B cell (primary cell): Measurements from ENCODE around the gene LAIR1. TPM values are rescaled to one million over a fixed set of nuclear protein-coding genes. Genes with fewer than 3 reads are reported as not detected.

Experiments
- ATAC-seq: fragments of 200-7000 bp; cut with Tn5 transposase; one replicate; pipeline ENCODE4 v1.10.0; 2021; ENCODE audit warnings: low read depth, mild to moderate bottlenecking, moderate number of reproducible peaks, moderate library complexity
- CTCF ChIA-PET: fragments of 350-600 bp; sonication (Branson Sonifier 250); formaldehyde crosslinking; loops from one replicate; lab custom pipeline; 2021; ENCODE audit warnings: antibody characterized with exemption, inconsistent platforms; lab: Charles Lee
- POLR2A ChIA-PET: fragments of 350-600 bp; sonication (Branson Sonifier 250); formaldehyde crosslinking; loops from one replicate; lab custom pipeline; 2021; ENCODE audit warnings: antibody characterized with exemption; lab: Charles Lee
- DNase-seq: peaks from one replicate; pipeline ENCODE4 v3.0.0; 2013
- H2AFZ ChIP-seq: 2 replicates; pipeline ENCODE4 v1.6.1; 2012; ENCODE audit warnings: mild to moderate bottlenecking, low read depth, low read length; ENCODE audit not compliant: insufficient read depth, poor library complexity, severe bottlenecking
- H3K27ac ChIP-seq, 2 donors: 1 replicate in 1 of 2; 2 replicates in 1 of 2; pipeline ENCODE4 v1.5.1; 2012 to 2013; ENCODE audit warnings: low read length in 2 of 2, mild to moderate bottlenecking in 2 of 2, moderate library complexity in 1 of 2
- H3K27me3 ChIP-seq, 4 experiments: fragments of 200-600 bp in 1 of 4; sonication (generic) in 1 of 4; replicated peaks in 1 of 4; 1 replicate in 2 of 4; 2 replicates in 2 of 4; pipeline versions ENCODE4 v1.6.1 to v1.7.0; 2013 to 2016; ENCODE audit warnings: low read length in 3 of 4, mild to moderate bottlenecking in 2 of 4, mixed read lengths in 1 of 4, moderate library complexity in 1 of 4; ENCODE audit not compliant: insufficient read depth in 4 of 4, control insufficient read depth in 3 of 4; ENCODE audit errors: control extremely low read depth in 1 of 4
- H3K36me3 ChIP-seq, 2 experiments: replicated peaks in 1 of 2; 1 replicate in 1 of 2; 2 replicates in 1 of 2; pipeline versions ENCODE4 v1.6.1 to v1.7.1; 2013; ENCODE audit warnings: low read length in 1 of 2; ENCODE audit not compliant: insufficient read depth in 2 of 2, control insufficient read depth in 1 of 2; ENCODE audit errors: control extremely low read depth in 1 of 2, extremely low read depth in 1 of 2
- H3K4me1 ChIP-seq, 2 donors: fragments of 200-600 bp in 1 of 2; sonication (generic) in 1 of 2; 1 replicate in 1 of 2; 2 replicates in 1 of 2; pipeline versions ENCODE4 v1.5.1 to v1.6.1; 2013 to 2017; ENCODE audit warnings: low read length in 2 of 2; ENCODE audit not compliant: control insufficient read depth in 2 of 2, insufficient read depth in 2 of 2
- H3K4me2 ChIP-seq: replicated peaks from 2 replicates; pipeline ENCODE3; 2012; ENCODE audit warnings: mild to moderate bottlenecking, low read depth, low read length; ENCODE audit not compliant: poor library complexity, severe bottlenecking
- H3K4me3 ChIP-seq, 5 experiments: fragments of 200-600 bp in 1 of 5; sonication (generic) in 1 of 5; 1 replicate in 3 of 5; 2 replicates in 2 of 5; pipeline versions ENCODE4 v1.5.1 to v1.7.0; 2011 to 2016; ENCODE audit warnings: low read length in 4 of 5, mild to moderate bottlenecking in 4 of 5, low read depth in 2 of 5, control low read depth in 1 of 5, moderate library complexity in 1 of 5; ENCODE audit not compliant: insufficient read depth in 1 of 5; ENCODE audit errors: control extremely low read depth in 1 of 5, extremely low read depth in 1 of 5
- H3K79me2 ChIP-seq: fragments of 200-600 bp; sonication (generic); one replicate; pipeline ENCODE4 v1.6.0; 2016; ENCODE audit warnings: low read length; ENCODE audit not compliant: control insufficient read depth, insufficient read depth
- H3K9ac ChIP-seq: fragments of 200-600 bp; sonication (generic); 2 replicates; pipeline ENCODE4 v1.6.1; 2017; ENCODE audit warnings: mild to moderate bottlenecking, low read length, moderate library complexity
- H3K9me3 ChIP-seq, 3 donors: one replicate each; pipeline versions ENCODE4 v1.6.1 to v1.7.1; 2013; ENCODE audit warnings: low read length in 2 of 3; ENCODE audit not compliant: control insufficient read depth in 2 of 3, insufficient read depth in 1 of 3; ENCODE audit errors: control extremely low read depth in 1 of 3
- H4K20me1 ChIP-seq: 2 replicates; pipeline ENCODE4 v1.6.0; 2012; ENCODE audit warnings: mild to moderate bottlenecking, low read length; ENCODE audit not compliant: insufficient read depth, control insufficient read depth, poor library complexity, severe bottlenecking
- H3K27ac Mint-ChIP-seq: one replicate; pipeline ENCODE4 v1.8.0; 2021; ENCODE audit warnings: mixed read lengths
- H3K27me3 Mint-ChIP-seq: one replicate; pipeline ENCODE4 v1.8.0; 2021; ENCODE audit warnings: mixed read lengths
- H3K4me1 Mint-ChIP-seq: one replicate; pipeline ENCODE4 v1.8.0; 2021; ENCODE audit warnings: mixed read lengths
- H3K4me3 Mint-ChIP-seq: one replicate; pipeline ENCODE4 v1.8.0; 2021; ENCODE audit warnings: mixed read lengths
- H3K9me3 Mint-ChIP-seq: one replicate; pipeline ENCODE4 v1.8.0; 2022; ENCODE audit warnings: mixed read lengths; ENCODE audit not compliant: insufficient read depth
- EZH2 ChIP-seq: IDR thresholded peaks from 2 replicates; pipeline ENCODE4 v1.6.1; 2012; ENCODE audit warnings: borderline replicate concordance, low read depth, mild to moderate bottlenecking, moderate library complexity, low read length; ENCODE audit not compliant: insufficient read depth, poor library complexity, severe bottlenecking
- WGBS: methylation state at CpG from one replicate; pipeline ENCODE4 v1.1.5; 2013; ENCODE audit warnings: missing lambda C conversion rate; ENCODE audit not compliant: insufficient coverage; 5-methylcytosine and 5-hydroxymethylcytosine counted together
- intact Hi-C: fragments of 100-400 bp; cut with micrococcal nuclease; formaldehyde crosslinking; loops from one replicate; pipeline ENCODE4 v1.10.0; 2022
- polyA plus RNA-seq: library from polyadenylated mRNA; depleted of rRNA; stranded (reverse); fragments of >200 nt; gene quantifications from 2 replicates; pipeline ENCODE4 v1.2.3, GENCODE V29; 2012
- total RNA-seq, 2 donors: library from RNA; stranded (reverse); fragments of 120-200 nt in 1 of 2; gene quantifications; 1 replicate in 1 of 2; 2 replicates in 1 of 2; pipeline versions ENCODE4 v1.2.3 to v1.2.4, GENCODE V29; 2013 to 2022
- TF ChIP-seq, protein P1 (sequence below): fragments of 200-600 bp; IDR thresholded peaks from one replicate; pipeline ENCODE4 v1.8.0; 2022; ENCODE audit warnings: antibody characterized with exemption, mild to moderate bottlenecking

The LAIR1 gene
- total and polyA plus RNA-seq, 2 donors (not counting 1 experiment from before 2014, with no cell fraction given) = 41.5 to 173 TPM

DNA sequence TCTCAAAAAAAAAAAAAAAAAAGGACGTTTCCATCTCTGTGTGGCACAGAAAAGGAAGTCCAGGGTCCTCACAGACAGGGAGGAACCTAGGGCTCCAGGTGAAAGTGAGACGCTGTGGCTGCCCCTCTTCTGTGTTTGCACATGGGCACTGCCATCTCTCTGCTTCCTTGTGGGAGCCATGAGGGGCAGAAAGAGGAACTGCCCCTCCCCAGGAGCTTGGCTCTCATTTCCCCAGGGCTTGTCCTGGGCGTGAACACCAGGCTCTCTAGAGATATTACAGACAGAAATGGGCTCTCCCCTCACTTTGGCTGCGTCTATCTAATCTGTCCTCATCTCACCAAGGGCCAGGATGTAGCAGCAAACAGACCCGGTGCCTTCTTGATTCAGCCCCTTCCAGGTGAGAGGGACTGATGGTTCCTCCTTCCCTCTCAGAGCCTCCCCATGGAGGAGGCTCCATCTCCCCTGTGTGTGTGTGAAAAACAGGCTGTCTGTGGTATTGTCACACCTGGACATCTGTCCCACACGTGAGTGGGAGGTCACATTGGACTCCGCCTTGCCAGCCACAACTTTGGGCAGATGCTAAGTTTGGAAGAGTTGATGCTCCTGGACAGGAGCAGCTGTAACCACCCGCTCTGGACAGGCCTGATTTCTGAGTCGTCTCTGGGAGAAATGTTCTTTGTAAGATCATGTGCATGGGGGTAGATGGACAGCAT is 24.9 kb downstream of the LAIR1 start:
- H3K27ac ChIP-seq = peak overlapping the region; percentile 31 to 69
- H3K4me1 ChIP-seq = peaks cover 65 to 67% of the 10 kb centered on the region in 2 donors
- H3K27me3 Mint-ChIP-seq = no peaks in the 10 kb centered on the region
- peak overlapping the region; percentile 87 for H3K27ac Mint-ChIP-seq
- POLR2A ChIA-PET = interaction anchor here (0.7 kb wide), 1 partner anchor 1746 kb away, joined by 3 read pairs; no protein-coding TSS in a partner anchor
- no peaks in the 10 kb centered on the region for H3K9me3 ChIP-seq
- H2AFZ ChIP-seq = peak overlapping the region; percentile 5
- H4K20me1 ChIP-seq = no peaks in the 10 kb centered on the region
- DNase-seq (peak; percentile 82), ATAC-seq (peak; percentile 80)
- H3K27me3 ChIP-seq = no peaks in the 10 kb centered on the region
- TF ChIP-seq EZH2 = no peak
- TF ChIP-seq, protein P1, sequence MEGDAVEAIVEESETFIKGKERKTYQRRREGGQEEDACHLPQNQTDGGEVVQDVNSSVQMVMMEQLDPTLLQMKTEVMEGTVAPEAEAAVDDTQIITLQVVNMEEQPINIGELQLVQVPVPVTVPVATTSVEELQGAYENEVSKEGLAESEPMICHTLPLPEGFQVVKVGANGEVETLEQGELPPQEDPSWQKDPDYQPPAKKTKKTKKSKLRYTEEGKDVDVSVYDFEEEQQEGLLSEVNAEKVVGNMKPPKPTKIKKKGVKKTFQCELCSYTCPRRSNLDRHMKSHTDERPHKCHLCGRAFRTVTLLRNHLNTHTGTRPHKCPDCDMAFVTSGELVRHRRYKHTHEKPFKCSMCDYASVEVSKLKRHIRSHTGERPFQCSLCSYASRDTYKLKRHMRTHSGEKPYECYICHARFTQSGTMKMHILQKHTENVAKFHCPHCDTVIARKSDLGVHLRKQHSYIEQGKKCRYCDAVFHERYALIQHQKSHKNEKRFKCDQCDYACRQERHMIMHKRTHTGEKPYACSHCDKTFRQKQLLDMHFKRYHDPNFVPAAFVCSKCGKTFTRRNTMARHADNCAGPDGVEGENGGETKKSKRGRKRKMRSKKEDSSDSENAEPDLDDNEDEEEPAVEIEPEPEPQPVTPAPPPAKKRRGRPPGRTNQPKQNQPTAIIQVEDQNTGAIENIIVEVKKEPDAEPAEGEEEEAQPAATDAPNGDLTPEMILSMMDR = no peak
- CTCF ChIA-PET = interaction anchor here (0.6 to 2.3 kb wide), 10 partner anchors 12 to 150 kb away, joined by 3 to 14 read pairs (median 3); partner anchors contain the start of gene MBOAT7
- 28% methylated on average over 7 of the region's 9 CpGs for WGBS
- peaks cover 78% of the 10 kb centered on the region for H3K4me1 Mint-ChIP-seq
- H3K9me3 Mint-ChIP-seq = no peaks in the 10 kb centered on the region
- H3K36me3 ChIP-seq = no peaks in the 10 kb centered on the region
- peak overlapping the region; percentile 77 for H3K4me3 Mint-ChIP-seq
- H3K4me3 ChIP-seq = peak overlapping the region in 1 of 5 experiments; percentile 25
- H3K9ac ChIP-seq = peak overlapping the region; percentile 38
- intact Hi-C loops = loop anchor here (1.0 to 2.0 kb wide), 2 partner anchors 13 kb away; no protein-coding TSS in a partner anchor
- peak overlapping the region; percentile 74 for H3K4me2 ChIP-seq
- H3K79me2 ChIP-seq = no peaks in the 10 kb centered on the region

DNA sequence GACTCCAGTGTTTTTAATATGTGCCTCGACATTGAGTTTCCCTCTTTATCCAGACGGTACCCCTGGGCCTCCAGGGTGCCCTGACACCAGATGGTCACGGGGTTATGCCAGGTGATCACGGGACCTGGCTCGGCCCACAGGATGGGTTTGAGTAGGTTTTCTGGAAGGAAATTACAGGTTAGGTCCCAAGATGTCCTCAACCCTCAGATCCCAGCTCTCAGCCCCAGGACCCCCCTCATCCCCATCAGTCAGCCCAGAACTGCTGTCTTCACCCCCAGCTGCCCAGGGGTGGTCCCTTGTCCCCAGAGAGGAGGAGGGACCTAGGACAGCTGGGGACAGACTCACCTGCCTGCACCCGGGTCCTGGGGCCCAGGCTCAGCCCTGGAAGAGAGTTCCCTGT is 26.2 kb downstream of the LAIR1 start:
- ATAC-seq = no peak
- H3K4me1 Mint-ChIP-seq = peaks cover 76% of the 10 kb centered on the region

More for the DNA sequence above, 26.2 kb downstream of the LAIR1 start:
- peak overlapping the region; percentile 74 for H3K4me2 ChIP-seq
- intact Hi-C loops = loop anchor here (2.0 kb wide), 1 partner anchor 14 kb away; no protein-coding TSS in a partner anchor
- Mint-ChIP-seq H3K27ac (peak overlapping the region; percentile 87), H3K27me3 (no peaks in the 10 kb centered on the region), H3K4me3 (peak overlapping the region; percentile 77), H3K9me3 (no peaks in the 10 kb centered on the region)
- TF ChIP-seq, protein P1 = no peak
- no peak for TF ChIP-seq EZH2
- H3K9ac ChIP-seq = no peak overlapping the region
- H3K4me3 ChIP-seq = no peak overlapping the region
- CTCF ChIA-PET = interaction anchor here (1.2 to 1.5 kb wide), 2 partner anchors 15 to 18 kb away, joined by 3 read pairs; no protein-coding TSS in a partner anchor
- H3K27me3 ChIP-seq = no peaks in the 10 kb centered on the region
- 71% methylated on average over 2 of the region's 6 CpGs for WGBS
- no peaks in the 10 kb centered on the region for H4K20me1 ChIP-seq
- H3K36me3 ChIP-seq = no peaks in the 10 kb centered on the region
- POLR2A ChIA-PET = no interaction called here
- no peak overlapping the region for H2AFZ ChIP-seq
- H3K79me2 ChIP-seq = no peaks in the 10 kb centered on the region
- peaks cover 58 to 60% of the 10 kb centered on the region in 2 donors for H3K4me1 ChIP-seq
- peak overlapping the region; percentile 31 to 64 for H3K27ac ChIP-seq
- no peaks in the 10 kb centered on the region for H3K9me3 ChIP-seq
- DNase-seq = no peak
